ENCODE measurements around the gene TGM3. TPM values are rescaled to one million over a fixed set of nuclear protein-coding genes. Genes with fewer than 3 reads are reported as not detected.

The TGM3 gene
- not detected in 2 replicates for total RNA-seq (2014; rRNA removed; shearing (Covaris generic); ENCODE audit: low replicate concordance)

GRCh38 chr20:2295886-2296515 lies at the start of gene TGM3:
Gene TGM3, plus strand, starts transcription at chr20:2296001. Its CDS starts 63 bp downstream, at chr20:2296064.
- H3K36me3 ChIP-seq (ENCODE audit: insufficient read depth, low read length): no peaks in the 10 kb centered on the region
- no peaks in the 10 kb centered on the region for H3K79me2 ChIP-seq (ENCODE audit: low read length)
- H3K27ac ChIP-seq (ENCODE audit: low read length): no peak within 1 kb of the TSS
- no peaks in the 10 kb centered on the region for H4K20me1 ChIP-seq (ENCODE audit: insufficient read depth, low read depth, low read length)
- no peak within 1 kb of the TSS for H3K4me2 ChIP-seq (ENCODE audit: low read depth, low read length, poor library complexity, severe bottlenecking)
- H2AFZ ChIP-seq (ENCODE audit: low read length): no peak within 1 kb of the TSS
- no peak within 1 kb of the TSS for H3K4me3 ChIP-seq (ENCODE audit: low read length)
- no peaks in the 10 kb centered on the region for H3K27me3 ChIP-seq (ENCODE audit: low read length)
- no peak for DNase-seq
- peaks cover 3% of the 10 kb centered on the region; the same call in 1 of the 2 replicates for H3K4me1 ChIP-seq (ENCODE audit: low read length)
- H3K9me3 ChIP-seq (ENCODE audit: low read length): no peaks in the 10 kb centered on the region
- H3K9ac ChIP-seq (ENCODE audit: low read length): no peak within 1 kb of the TSS
- H3K9me2 ChIP-seq (replicated peaks; ENCODE audit: insufficient read depth, low read length): no peaks in the 10 kb centered on the region

- no peaks in the 10 kb centered on the region for H3K27me3 ChIP-seq (ENCODE audit: low read length)
- H4K20me1 ChIP-seq (ENCODE audit: insufficient read depth, low read depth, low read length): no peaks in the 10 kb centered on the region
- no peak overlapping the region for H3K4me3 ChIP-seq (ENCODE audit: low read length)
- H2AFZ ChIP-seq (ENCODE audit: low read length): no peak overlapping the region
- no peak overlapping the region for H3K4me2 ChIP-seq (ENCODE audit: low read depth, low read length, poor library complexity, severe bottlenecking)
- H3K36me3 ChIP-seq (ENCODE audit: insufficient read depth, low read length): no peaks in the 10 kb centered on the region
- H3K9ac ChIP-seq (ENCODE audit: low read length): no peak overlapping the region
- no peaks in the 10 kb centered on the region for H3K4me1 ChIP-seq (ENCODE audit: low read length)
- H3K9me2 ChIP-seq (replicated peaks; ENCODE audit: insufficient read depth, low read length): no peaks in the 10 kb centered on the region
- no peaks in the 10 kb centered on the region for H3K9me3 ChIP-seq (ENCODE audit: low read length)
- no peaks in the 10 kb centered on the region for H3K79me2 ChIP-seq (ENCODE audit: low read length)
- H3K27ac ChIP-seq (ENCODE audit: low read length): no peak overlapping the region
- no peak for DNase-seq
Observed at GRCh38 chr20:2246069-2246491, 49.7 kb upstream of the TGM3 start.

- DNase-seq: no peak
- Histone ChIP-seq H3K9ac (ENCODE audit: low read length) (no peak overlapping the region), H3K9me3 (ENCODE audit: low read length) (no peaks in the 10 kb centered on the region), H3K27me3 (ENCODE audit: low read length) (no peaks in the 10 kb centered on the region), H4K20me1 (ENCODE audit: insufficient read depth, low read depth, low read length) (no peaks in the 10 kb centered on the region), H3K27ac (ENCODE audit: low read length) (no peak overlapping the region), H2AFZ (ENCODE audit: low read length) (no peak overlapping the region), H3K4me2 (ENCODE audit: low read depth, low read length, poor library complexity, severe bottlenecking) (no peak overlapping the region), H3K4me1 (ENCODE audit: low read length) (no peaks in the 10 kb centered on the region), H3K4me3 (ENCODE audit: low read length) (no peak overlapping the region), H3K36me3 (ENCODE audit: insufficient read depth, low read length) (no peaks in the 10 kb centered on the region), H3K79me2 (ENCODE audit: low read length) (no peaks in the 10 kb centered on the region), H3K9me2 (replicated peaks; ENCODE audit: insufficient read depth, low read length) (no peaks in the 10 kb centered on the region)
Observed at GRCh38 chr20:2248837-2249236, 47.0 kb upstream of the TGM3 start.

- Histone ChIP-seq H3K4me1 (ENCODE audit: low read length) (no peaks in the 10 kb centered on the region), H3K9me2 (replicated peaks; ENCODE audit: insufficient read depth, low read length) (no peaks in the 10 kb centered on the region), H3K27me3 (ENCODE audit: low read length) (no peaks in the 10 kb centered on the region), H3K4me2 (ENCODE audit: low read depth, low read length, poor library complexity, severe bottlenecking) (no peak overlapping the region), H2AFZ (ENCODE audit: low read length) (no peak overlapping the region), H3K36me3 (ENCODE audit: insufficient read depth, low read length) (no peaks in the 10 kb centered on the region), H3K27ac (ENCODE audit: low read length) (no peak overlapping the region), H4K20me1 (ENCODE audit: insufficient read depth, low read depth, low read length) (no peaks in the 10 kb centered on the region), H3K4me3 (ENCODE audit: low read length) (no peak overlapping the region), H3K79me2 (ENCODE audit: low read length) (no peaks in the 10 kb centered on the region), H3K9ac (ENCODE audit: low read length) (no peak overlapping the region), H3K9me3 (ENCODE audit: low read length) (no peaks in the 10 kb centered on the region)
- no peak for DNase-seq
Observed at GRCh38 chr20:2249935-2250334, 45.9 kb upstream of the TGM3 start.

GRCh38 chr20:2252419-2252997 lies 43.3 kb upstream of the TGM3 start:
- H3K9me2 ChIP-seq (replicated peaks; ENCODE audit: insufficient read depth, low read length): no peaks in the 10 kb centered on the region
- no peaks in the 10 kb centered on the region for H3K4me1 ChIP-seq (ENCODE audit: low read length)
- no peaks in the 10 kb centered on the region for H3K79me2 ChIP-seq (ENCODE audit: low read length)
- no peak overlapping the region for H3K9ac ChIP-seq (ENCODE audit: low read length)
- no peak for DNase-seq
- no peaks in the 10 kb centered on the region for H3K27me3 ChIP-seq (ENCODE audit: low read length)
- no peak overlapping the region for H3K27ac ChIP-seq (ENCODE audit: low read length)
- no peak overlapping the region for H3K4me2 ChIP-seq (ENCODE audit: low read depth, low read length, poor library complexity, severe bottlenecking)
- no peaks in the 10 kb centered on the region for H4K20me1 ChIP-seq (ENCODE audit: insufficient read depth, low read depth, low read length)
- H2AFZ ChIP-seq (ENCODE audit: low read length): no peak overlapping the region
- no peaks in the 10 kb centered on the region for H3K36me3 ChIP-seq (ENCODE audit: insufficient read depth, low read length)
- no peak overlapping the region for H3K4me3 ChIP-seq (ENCODE audit: low read length)
- no peaks in the 10 kb centered on the region for H3K9me3 ChIP-seq (ENCODE audit: low read length)

- DNase-seq: no peak
- Histone ChIP-seq H3K79me2 (ENCODE audit: low read length) (no peaks in the 10 kb centered on the region), H3K36me3 (ENCODE audit: insufficient read depth, low read length) (no peaks in the 10 kb centered on the region), H3K9ac (ENCODE audit: low read length) (no peak overlapping the region), H2AFZ (ENCODE audit: low read length) (no peak overlapping the region), H3K9me2 (replicated peaks; ENCODE audit: insufficient read depth, low read length) (no peaks in the 10 kb centered on the region), H3K4me3 (ENCODE audit: low read length) (no peak overlapping the region), H3K27ac (ENCODE audit: low read length) (no peak overlapping the region), H3K4me1 (ENCODE audit: low read length) (no peaks in the 10 kb centered on the region), H4K20me1 (ENCODE audit: insufficient read depth, low read depth, low read length) (no peaks in the 10 kb centered on the region), H3K27me3 (ENCODE audit: low read length) (no peaks in the 10 kb centered on the region), H3K4me2 (ENCODE audit: low read depth, low read length, poor library complexity, severe bottlenecking) (no peak overlapping the region), H3K9me3 (ENCODE audit: low read length) (no peaks in the 10 kb centered on the region)
Observed at GRCh38 chr20:2253256-2253655, 42.5 kb upstream of the TGM3 start.

- no peaks in the 10 kb centered on the region for H3K4me1 ChIP-seq (ENCODE audit: low read length)
- no peaks in the 10 kb centered on the region for H3K9me3 ChIP-seq (ENCODE audit: low read length)
- H3K27ac ChIP-seq (ENCODE audit: low read length): no peak overlapping the region
- no peak overlapping the region for H3K9ac ChIP-seq (ENCODE audit: low read length)
- H3K79me2 ChIP-seq (ENCODE audit: low read length): no peaks in the 10 kb centered on the region
- H3K27me3 ChIP-seq (ENCODE audit: low read length): no peaks in the 10 kb centered on the region
- no peak overlapping the region for H3K4me2 ChIP-seq (ENCODE audit: low read depth, low read length, poor library complexity, severe bottlenecking)
- H3K36me3 ChIP-seq (ENCODE audit: insufficient read depth, low read length): no peaks in the 10 kb centered on the region
- H3K9me2 ChIP-seq (replicated peaks; ENCODE audit: insufficient read depth, low read length): no peaks in the 10 kb centered on the region
- no peak overlapping the region for H3K4me3 ChIP-seq (ENCODE audit: low read length)
- no peaks in the 10 kb centered on the region for H4K20me1 ChIP-seq (ENCODE audit: insufficient read depth, low read depth, low read length)
- no peak for DNase-seq
- H2AFZ ChIP-seq (ENCODE audit: low read length): no peak overlapping the region
Observed at GRCh38 chr20:2254333-2254732, 41.5 kb upstream of the TGM3 start.

- no peaks in the 10 kb centered on the region for H3K36me3 ChIP-seq (ENCODE audit: insufficient read depth, low read length)
- no peaks in the 10 kb centered on the region for H3K9me2 ChIP-seq (replicated peaks; ENCODE audit: insufficient read depth, low read length)
- no peaks in the 10 kb centered on the region for H3K27me3 ChIP-seq (ENCODE audit: low read length)
- no peak overlapping the region for H2AFZ ChIP-seq (ENCODE audit: low read length)
- H3K4me2 ChIP-seq (ENCODE audit: low read depth, low read length, poor library complexity, severe bottlenecking): no peak overlapping the region
- H3K4me1 ChIP-seq (ENCODE audit: low read length): no peaks in the 10 kb centered on the region
- DNase-seq: no peak
- H3K79me2 ChIP-seq (ENCODE audit: low read length): no peaks in the 10 kb centered on the region
- no peak overlapping the region for H3K9ac ChIP-seq (ENCODE audit: low read length)
- no peaks in the 10 kb centered on the region for H3K9me3 ChIP-seq (ENCODE audit: low read length)
- no peak overlapping the region for H3K27ac ChIP-seq (ENCODE audit: low read length)
- H4K20me1 ChIP-seq (ENCODE audit: insufficient read depth, low read depth, low read length): no peaks in the 10 kb centered on the region
- H3K4me3 ChIP-seq (ENCODE audit: low read length): no peak overlapping the region
Observed at GRCh38 chr20:2255926-2256531, 39.8 kb upstream of the TGM3 start.

All from Karpas-422 (cell line).